Osteoblast (primary cell): ENCODE measurements around the gene BMI1. TPM values are rescaled to one million over a fixed set of nuclear protein-coding genes. Genes with fewer than 3 reads are reported as not detected.
A peak's percentile ranks its signal among the peaks of the same experiment; 100 is the strongest.

Experiments used
- DNase-seq: peaks from one replicate; pipeline ENCODE4 v3.0.0; 2011; ENCODE audit warnings: low spot score, mixed read lengths; ENCODE audit not compliant: insufficient read length; ENCODE audit errors: missing footprints
- H2AFZ ChIP-seq: 2 replicates; pipeline ENCODE4 v1.6.0; 2011; ENCODE audit warnings: mild to moderate bottlenecking, low read length
- H3K27ac ChIP-seq: 2 replicates; pipeline ENCODE4 v1.5.1; 2011; ENCODE audit warnings: mild to moderate bottlenecking, low read depth, low read length, moderate library complexity
- H3K27me3 ChIP-seq: 2 replicates; pipeline ENCODE4 v1.6.0; 2012; ENCODE audit warnings: mild to moderate bottlenecking, control low read depth, inconsistent platforms, low read length, moderate library complexity; ENCODE audit not compliant: insufficient read depth
- H3K36me3 ChIP-seq: 2 replicates; pipeline ENCODE4 v1.5.1; 2011; ENCODE audit warnings: mild to moderate bottlenecking, low read length, control low read depth, moderate library complexity; ENCODE audit not compliant: insufficient read depth
- H3K4me1 ChIP-seq: 2 replicates; pipeline ENCODE4 v1.5.1; 2011; ENCODE audit warnings: mild to moderate bottlenecking, low read length, control low read depth, moderate library complexity; ENCODE audit not compliant: insufficient read depth
- H3K4me2 ChIP-seq: 2 replicates; pipeline ENCODE4 v1.6.0; 2011; ENCODE audit warnings: mild to moderate bottlenecking, low read length; ENCODE audit not compliant: insufficient read depth
- H3K4me3 ChIP-seq: fragments of 200-600 bp; sonication (generic); 3 replicates; pipeline ENCODE4 v1.5.1; 2012; ENCODE audit warnings: mild to moderate bottlenecking, low read length, inconsistent platforms; ENCODE audit not compliant: insufficient read depth
- H3K79me2 ChIP-seq: 2 replicates; pipeline ENCODE4 v1.6.0; 2012; ENCODE audit warnings: mild to moderate bottlenecking, low read length, control low read depth, inconsistent platforms; ENCODE audit not compliant: insufficient read depth
- H3K9me3 ChIP-seq: 2 replicates; pipeline ENCODE4 v1.5.1; 2011; ENCODE audit warnings: low read depth, low read length, control low read depth
- H4K20me1 ChIP-seq: 2 replicates; pipeline ENCODE4 v1.6.0; 2012; ENCODE audit warnings: mild to moderate bottlenecking, low read length, control low read depth; ENCODE audit not compliant: insufficient read depth
- CTCF ChIP-seq: IDR thresholded peaks from 2 replicates; pipeline ENCODE4 v1.5.1; 2011; ENCODE audit warnings: mild to moderate bottlenecking, low read depth, low read length, moderate library complexity; ENCODE audit errors: extremely low read depth
- total RNA-seq: library from RNA; depleted of rRNA; stranded (reverse); fragments of >200 nt; gene quantifications from 2 replicates; pipeline ENCODE4 v1.2.3, GENCODE V29; 2012

The BMI1 gene
- total RNA-seq, 1 donor, result 73.1 TPM

- no peak overlapping the region for H3K4me2 ChIP-seq
- no peak for DNase-seq
These were observed 12.5 kb downstream of the BMI1 start for GRCh38 chr10:22333167-22333974.

GRCh38 chr10:22333975-22334282 is 13.0 kb downstream of the BMI1 start:
- no peak for DNase-seq
- TF ChIP-seq CTCF, result no peak
- Histone ChIP-seq H3K9me3 (no peaks in the 10 kb centered on the region), H3K4me1 (no peaks in the 10 kb centered on the region), H3K27me3 (peaks cover 55% of the 10 kb centered on the region), H3K4me2 (no peak overlapping the region), H3K79me2 (no peaks in the 10 kb centered on the region), H3K36me3 (peaks cover 13% of the 10 kb centered on the region), H3K4me3 (no peak overlapping the region), H2AFZ (no peak overlapping the region), H4K20me1 (no peaks in the 10 kb centered on the region), H3K27ac (no peak overlapping the region)

More at GRCh38 chr10:22333167-22333974, 12.5 kb downstream of the BMI1 start:
- no peaks in the 10 kb centered on the region for H3K4me1 ChIP-seq
- TF ChIP-seq CTCF, result no peak
- no peaks in the 10 kb centered on the region for H3K9me3 ChIP-seq
- peaks cover 49% of the 10 kb centered on the region for H3K27me3 ChIP-seq
- H3K36me3 ChIP-seq, result peaks cover 18% of the 10 kb centered on the region
- H3K27ac ChIP-seq, result no peak overlapping the region
- no peaks in the 10 kb centered on the region for H4K20me1 ChIP-seq
- H2AFZ ChIP-seq, result no peak overlapping the region
- no peak overlapping the region for H3K4me3 ChIP-seq
- H3K79me2 ChIP-seq, result no peaks in the 10 kb centered on the region

GRCh38 chr10:22334414-22335172 is 13.7 kb downstream of the BMI1 start:
- TF ChIP-seq CTCF, result no peak
- Histone ChIP-seq H2AFZ (peak overlapping the region; percentile 92), H3K27me3 (peaks cover 61% of the 10 kb centered on the region), H3K79me2 (no peaks in the 10 kb centered on the region), H3K4me3 (peak overlapping the region; percentile 71), H3K9me3 (no peaks in the 10 kb centered on the region), H3K36me3 (peaks cover 6% of the 10 kb centered on the region), H3K4me2 (peak overlapping the region; percentile 83), H3K27ac (no peak overlapping the region), H3K4me1 (no peaks in the 10 kb centered on the region), H4K20me1 (no peaks in the 10 kb centered on the region)
- DNase-seq, result peak; percentile 81
